HCT116 (cell line): ENCODE measurements around the gene SLC38A3. TPM values are rescaled to one million over a fixed set of nuclear protein-coding genes. Genes with fewer than 3 reads are reported as not detected.

Source experiments
- ATAC-seq: fragments of 200-7000 bp; cut with Tn5 transposase; 2 replicates; pipeline ENCODE4 v1.9.1; 2020; ENCODE audit warnings: mild to moderate bottlenecking, moderate library complexity
- BruUV-seq: library from RNA; stranded (reverse); fragments of 400-500 nt; replicated peaks from 2 replicates; lab custom pipeline; 2021; lab: Mats Ljungman, UMichigan
- CTCF ChIA-PET: fragments of 300-600 bp; sonication (Branson Sonifier 250); formaldehyde crosslinking; loops from one replicate; lab custom pipeline; 2021; ENCODE audit warnings: antibody characterized with exemption; lab: Charles Lee
- POLR2A ChIA-PET: fragments of 300-600, 350-600 bp; sonication (Branson Sonifier 250); formaldehyde crosslinking; loops from one replicate; lab custom pipeline; 2021; ENCODE audit warnings: antibody characterized with exemption; lab: Charles Lee
- RAD21 ChIA-PET, 2 experiments: fragments of 300-600 bp; sonication (Branson Sonifier 250); formaldehyde crosslinking; loops; one replicate each; lab custom pipeline; 2023; ENCODE audit warnings: low total read pairs in 2 of 2; ENCODE audit not compliant: uncharacterized antibody in 2 of 2, unreplicated experiment in 2 of 2, low non-redundant PET in 1 of 2; lab: Charles Lee
- DNase-seq: peaks from one replicate; pipeline ENCODE4 v3.0.0-alpha.2; 2010; ENCODE audit warnings: low read depth, low spot score
- H2AFZ ChIP-seq: fragments of 200-600 bp; shearing (Covaris generic), sonication (generic); 2 replicates; pipeline ENCODE4 v1.6.1; 2017; ENCODE audit warnings: low read depth, mixed run types, mixed read lengths, antibody characterized with exemption, low read length; ENCODE audit not compliant: poor library complexity, severe bottlenecking
- H3K27ac ChIP-seq: 2 replicates; pipeline ENCODE4 v1.5.1; 2012; ENCODE audit warnings: low read depth, low read length
- H3K27me3 ChIP-seq: fragments of 200-600 bp; sonication (generic); 2 replicates; pipeline ENCODE4 v1.6.1; 2016; ENCODE audit warnings: mixed run types, low read length, mixed read lengths; ENCODE audit not compliant: insufficient read depth
- H3K36me3 ChIP-seq, 2 experiments: fragments of 200-500 bp in 1 of 2; fragments of 200-600 bp in 1 of 2; sonication (Bioruptor generic) in 1 of 2; sonication (generic) in 1 of 2; 2 replicates each; pipeline versions ENCODE4 v1.5.1 to v1.6.1; 2014 to 2016; ENCODE audit warnings: low read length in 2 of 2, inconsistent platforms in 1 of 2, mixed read lengths in 1 of 2, mixed run types in 1 of 2; ENCODE audit not compliant: insufficient read depth in 2 of 2, control insufficient read depth in 1 of 2
- H3K4me1 ChIP-seq, 2 experiments: fragments of 200-600 bp in 1 of 2; sonication (generic) in 1 of 2; 2 replicates each; pipeline versions ENCODE4 v1.5.1 to v1.6.1; 2012 to 2017; ENCODE audit warnings: low read length in 2 of 2, inconsistent platforms in 1 of 2, mild to moderate bottlenecking in 1 of 2, mixed read lengths in 1 of 2, mixed run types in 1 of 2, moderate library complexity in 1 of 2; ENCODE audit not compliant: insufficient read depth in 2 of 2, control insufficient read depth in 1 of 2
- H3K4me2 ChIP-seq: fragments of 200-600 bp; sonication (generic); 2 replicates; pipeline ENCODE4 v1.6.1; 2017; ENCODE audit warnings: mixed run types, low read length, mixed read lengths
- H3K4me3 ChIP-seq, 2 experiments: fragments of 200-600 bp in 1 of 2; sonication (generic) in 1 of 2; replicated peaks in 1 of 2; 2 replicates each; pipeline ENCODE4 v1.5.1; 2011 to 2016; ENCODE audit warnings: low read length in 2 of 2, control low read depth in 1 of 2, low read depth in 1 of 2, mild to moderate bottlenecking in 1 of 2, mixed read lengths in 1 of 2, mixed run types in 1 of 2
- H3K79me2 ChIP-seq: fragments of 200-600 bp; sonication (generic); 2 replicates; pipeline ENCODE4 v1.6.1; 2017; ENCODE audit warnings: mild to moderate bottlenecking, mixed run types, low read length, moderate library complexity, mixed read lengths; ENCODE audit not compliant: insufficient read depth
- H3K9ac ChIP-seq: fragments of 200-600 bp; sonication (generic); 2 replicates; pipeline ENCODE4 v1.6.1; 2016; ENCODE audit warnings: low read length, mixed read lengths
- H3K9me2 ChIP-seq: fragments of 200-600 bp; sonication (generic), shearing (Covaris generic); 2 replicates; pipeline ENCODE4 v1.6.1; 2017; ENCODE audit warnings: mixed run types, mild to moderate bottlenecking, moderate library complexity; ENCODE audit not compliant: insufficient read depth
- H3K9me3 ChIP-seq, 2 experiments: fragments of 200-500 bp in 1 of 2; fragments of 200-600 bp in 1 of 2; sonication (Bioruptor generic) in 1 of 2; sonication (generic) in 1 of 2; 2 replicates each; pipeline ENCODE4 v1.6.1; 2014 to 2017; ENCODE audit warnings: low read length in 2 of 2, mixed read lengths in 2 of 2, inconsistent platforms in 1 of 2, low read depth in 1 of 2, mild to moderate bottlenecking in 1 of 2, mixed run types in 1 of 2, moderate library complexity in 1 of 2; ENCODE audit not compliant: control insufficient read depth in 1 of 2, insufficient read depth in 1 of 2
- H4K20me1 ChIP-seq: fragments of 200-600 bp; sonication (generic), shearing (Covaris generic); 2 replicates; pipeline ENCODE4 v1.6.1; 2017; ENCODE audit warnings: mixed run types, mild to moderate bottlenecking, moderate library complexity; ENCODE audit not compliant: insufficient read depth
- EZH2phosphoT487 ChIP-seq: fragments of 200-600 bp; IDR thresholded peaks from 2 replicates; pipeline ENCODE4 v1.6.1; 2018; ENCODE audit warnings: antibody characterized with exemption, borderline replicate concordance
- YY1 ChIP-seq: IDR thresholded peaks from 2 replicates; pipeline ENCODE4 v1.6.1; 2011; ENCODE audit warnings: low read length, low read depth, moderate library complexity, mild to moderate bottlenecking; ENCODE audit not compliant: insufficient replicate concordance; ENCODE audit errors: extremely low read depth
- ZFX ChIP-seq: fragments of 450-650 bp; IDR thresholded peaks from 2 replicates; pipeline ENCODE4 v1.6.1; 2017
- ZNF274 ChIP-seq: fragments of 200-500 bp; sonication (Bioruptor generic); IDR thresholded peaks from 2 replicates; pipeline ENCODE4 v1.6.1; 2014; ENCODE audit warnings: mild to moderate bottlenecking, low read depth, low read length, inconsistent platforms
- intact Hi-C: fragments of 100-400 bp; cut with micrococcal nuclease; formaldehyde crosslinking; loops from 2 replicates; pipeline ENCODE4 v1.10.0; 2022
- total RNA-seq: library from RNA; stranded (reverse); gene quantifications from one replicate; pipeline ENCODE4 v1.2.1, GENCODE V29; 2021; ENCODE audit not compliant: unreplicated experiment
- TF ChIP-seq, protein P1 (sequence below), 3 experiments: fragments of 200-600 bp in 1 of 3; sonication (generic) in 1 of 3; IDR thresholded peaks in 2 of 3; conservative IDR thresholded peaks in 1 of 3; 2 replicates each; pipeline ENCODE4 v1.5.1; 2012 to 2017; ENCODE audit warnings: low read depth in 2 of 3, low read length in 2 of 3, antibody characterized with exemption in 1 of 3, borderline replicate concordance in 1 of 3, control low read depth in 1 of 3, mild to moderate bottlenecking in 1 of 3, mixed read lengths in 1 of 3, mixed run types in 1 of 3, moderate library complexity in 1 of 3; ENCODE audit not compliant: insufficient read depth in 1 of 3

SLC38A3 gene
- total RNA-seq, 1 experiment from 2014 or later: 3.1 TPM

DNA sequence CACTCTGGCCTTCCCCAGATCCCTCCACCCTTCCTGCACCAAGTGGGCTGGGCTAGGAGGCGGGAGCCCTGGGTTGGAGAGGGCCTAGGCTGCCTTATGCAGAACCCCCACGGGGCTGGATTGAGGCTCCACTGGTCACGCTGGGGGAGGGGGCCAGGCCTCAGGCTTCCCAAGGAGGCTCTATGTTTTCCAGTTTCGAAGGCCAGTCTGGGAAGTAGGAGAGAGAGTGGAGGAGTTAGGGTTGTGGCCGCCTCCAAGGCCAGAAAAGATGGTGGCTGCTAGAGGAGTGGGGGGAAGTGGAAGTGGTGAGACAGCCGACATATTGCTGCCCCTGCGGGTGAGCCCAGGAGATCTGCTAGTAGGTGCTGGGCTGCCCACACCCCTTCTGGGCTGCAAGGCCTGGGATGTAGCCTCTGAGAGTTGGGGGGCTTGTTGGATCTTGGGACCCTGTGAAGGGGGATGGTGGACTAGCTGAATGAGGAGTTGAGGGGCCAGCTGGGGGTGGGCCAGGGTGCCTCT lies 32.1 kb downstream of the SLC38A3 start:
- Histone ChIP-seq H3K4me1 (peaks cover 43 to 55% of the 10 kb centered on the region in 2 experiments), H3K4me3 (peak overlapping the region; percentile 80 to 89), H3K9me3 (no peaks in the 10 kb centered on the region), H4K20me1 (0 out of 2 replicates have a peak, but pooled peaks cover 4% of the 10 kb centered on the region), H3K4me2 (peak overlapping the region; percentile 86), H3K9me2 (no peaks in the 10 kb centered on the region), H2AFZ (no peak overlapping the region), H3K27ac (peak overlapping the region; percentile 81), H3K36me3 (peaks cover 0 to 5% of the 10 kb centered on the region in 2 experiments; a peak in 1 of 4 replicates), H3K79me2 (peaks cover 59% of the 10 kb centered on the region), H3K9ac (peak overlapping the region; percentile 79), H3K27me3 (no peaks in the 10 kb centered on the region)
- RAD21 ChIA-PET: no interaction called here
- CTCF ChIA-PET: interaction anchor here (2.9 kb wide), 1 partner anchor 9 kb away, joined by 26 read pairs; no protein-coding TSS in a partner anchor
- TF ChIP-seq EZH2phosphoT487: no peak
- intact Hi-C loops: no loop called here
- no peak for ATAC-seq
- no peak for DNase-seq
- BruUV-seq: TSS peak; percentile 43
- POLR2A ChIA-PET: interaction anchor here (3.5 kb wide), 1 partner anchor 10 kb away, joined by 34 read pairs; no protein-coding TSS in a partner anchor

- POLR2A ChIA-PET: interaction anchor here (0.6 to 3.5 kb wide), 2 partner anchors 9 to 60 kb away, joined by 3 to 34 read pairs; no protein-coding TSS in a partner anchor
- Histone ChIP-seq H3K27ac (peak overlapping the region; percentile 81), H3K27me3 (no peaks in the 10 kb centered on the region), H3K79me2 (peaks cover 67% of the 10 kb centered on the region), H2AFZ (no peak overlapping the region), H3K9me2 (no peaks in the 10 kb centered on the region), H3K9me3 (no peaks in the 10 kb centered on the region), H4K20me1 (0 out of 2 replicates have a peak, but pooled peaks cover 4% of the 10 kb centered on the region), H3K4me1 (peaks cover 43 to 59% of the 10 kb centered on the region in 2 experiments), H3K4me2 (peak overlapping the region; percentile 86), H3K9ac (peak overlapping the region; percentile 79), H3K4me3 (peak overlapping the region; percentile 80 to 89), H3K36me3 (peaks cover 0 to 5% of the 10 kb centered on the region in 2 experiments; a peak in 1 of 4 replicates)
- RAD21 ChIA-PET: no interaction called here
- no peak for DNase-seq
- no TSS peak for BruUV-seq
- TF ChIP-seq ZFX (no peak), ZNF274 (no peak), YY1 (peak; percentile 48)
- TF ChIP-seq, protein P1, sequence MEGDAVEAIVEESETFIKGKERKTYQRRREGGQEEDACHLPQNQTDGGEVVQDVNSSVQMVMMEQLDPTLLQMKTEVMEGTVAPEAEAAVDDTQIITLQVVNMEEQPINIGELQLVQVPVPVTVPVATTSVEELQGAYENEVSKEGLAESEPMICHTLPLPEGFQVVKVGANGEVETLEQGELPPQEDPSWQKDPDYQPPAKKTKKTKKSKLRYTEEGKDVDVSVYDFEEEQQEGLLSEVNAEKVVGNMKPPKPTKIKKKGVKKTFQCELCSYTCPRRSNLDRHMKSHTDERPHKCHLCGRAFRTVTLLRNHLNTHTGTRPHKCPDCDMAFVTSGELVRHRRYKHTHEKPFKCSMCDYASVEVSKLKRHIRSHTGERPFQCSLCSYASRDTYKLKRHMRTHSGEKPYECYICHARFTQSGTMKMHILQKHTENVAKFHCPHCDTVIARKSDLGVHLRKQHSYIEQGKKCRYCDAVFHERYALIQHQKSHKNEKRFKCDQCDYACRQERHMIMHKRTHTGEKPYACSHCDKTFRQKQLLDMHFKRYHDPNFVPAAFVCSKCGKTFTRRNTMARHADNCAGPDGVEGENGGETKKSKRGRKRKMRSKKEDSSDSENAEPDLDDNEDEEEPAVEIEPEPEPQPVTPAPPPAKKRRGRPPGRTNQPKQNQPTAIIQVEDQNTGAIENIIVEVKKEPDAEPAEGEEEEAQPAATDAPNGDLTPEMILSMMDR (IDR thresholded peaks at IDR 0.05 in 2 of 3, conservative IDR thresholded peaks at IDR 0.05 in 1 of 3; ENCODE audit: borderline replicate concordance in 1 of 3, insufficient read depth in 1 of 3, low read depth in 2 of 3, low read length in 2 of 3): no peak
- CTCF ChIA-PET: interaction anchor here (0.6 kb wide), 1 partner anchor 9 kb away, joined by 3 read pairs; no protein-coding TSS in a partner anchor
- peak; percentile 6; the same call in 1 of the 2 replicates for ATAC-seq
- intact Hi-C loops: no loop called here
Measured at GRCh38 chr3:50237754-50238548, 32.9 kb downstream of the SLC38A3 start.
